ENCODE results near the gene KCNC2. TPM values are rescaled to one million over a fixed set of nuclear protein-coding genes. Genes with fewer than 3 reads are reported as not detected.

Gene KCNC2
- total RNA-seq: not detected

DNA sequence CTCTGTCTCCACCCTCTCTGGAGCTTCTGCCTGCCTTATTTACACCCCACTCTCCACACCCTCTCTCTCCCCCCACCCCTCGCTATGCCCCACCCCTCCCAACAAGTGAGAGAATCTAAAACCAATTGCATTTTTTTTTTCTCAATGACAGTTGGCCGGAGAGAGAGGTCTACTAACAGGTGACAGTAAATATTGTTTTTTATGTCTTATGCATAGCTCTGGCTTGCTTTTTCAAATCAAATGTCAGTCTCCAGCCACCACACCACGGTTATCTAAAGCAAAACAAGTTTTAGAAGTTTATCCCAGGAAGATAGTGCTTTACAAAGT lies at the start of gene KCNC2:
Gene KCNC2, minus strand, starts transcription at position 28 of the 327 bp plus-strand sequence.
- H3K4me1 ChIP-seq: no peaks in the 10 kb centered on the region
- no peak within 1 kb of the TSS for H3K4me3 ChIP-seq
- H3K27ac ChIP-seq: no peak within 1 kb of the TSS
- TF ChIP-seq, protein P1, sequence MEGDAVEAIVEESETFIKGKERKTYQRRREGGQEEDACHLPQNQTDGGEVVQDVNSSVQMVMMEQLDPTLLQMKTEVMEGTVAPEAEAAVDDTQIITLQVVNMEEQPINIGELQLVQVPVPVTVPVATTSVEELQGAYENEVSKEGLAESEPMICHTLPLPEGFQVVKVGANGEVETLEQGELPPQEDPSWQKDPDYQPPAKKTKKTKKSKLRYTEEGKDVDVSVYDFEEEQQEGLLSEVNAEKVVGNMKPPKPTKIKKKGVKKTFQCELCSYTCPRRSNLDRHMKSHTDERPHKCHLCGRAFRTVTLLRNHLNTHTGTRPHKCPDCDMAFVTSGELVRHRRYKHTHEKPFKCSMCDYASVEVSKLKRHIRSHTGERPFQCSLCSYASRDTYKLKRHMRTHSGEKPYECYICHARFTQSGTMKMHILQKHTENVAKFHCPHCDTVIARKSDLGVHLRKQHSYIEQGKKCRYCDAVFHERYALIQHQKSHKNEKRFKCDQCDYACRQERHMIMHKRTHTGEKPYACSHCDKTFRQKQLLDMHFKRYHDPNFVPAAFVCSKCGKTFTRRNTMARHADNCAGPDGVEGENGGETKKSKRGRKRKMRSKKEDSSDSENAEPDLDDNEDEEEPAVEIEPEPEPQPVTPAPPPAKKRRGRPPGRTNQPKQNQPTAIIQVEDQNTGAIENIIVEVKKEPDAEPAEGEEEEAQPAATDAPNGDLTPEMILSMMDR (IDR thresholded peaks at IDR 0.05): no peak
- H3K9me3 ChIP-seq: peaks cover 0 to 9% of the 10 kb centered on the region in 2 donors
- H3K36me3 ChIP-seq: no peaks in the 10 kb centered on the region
- peaks cover 16 to 22% of the 10 kb centered on the region in 2 donors for H3K27me3 ChIP-seq
- DNase-seq (ENCODE audit: low spot score): no peak

DNA sequence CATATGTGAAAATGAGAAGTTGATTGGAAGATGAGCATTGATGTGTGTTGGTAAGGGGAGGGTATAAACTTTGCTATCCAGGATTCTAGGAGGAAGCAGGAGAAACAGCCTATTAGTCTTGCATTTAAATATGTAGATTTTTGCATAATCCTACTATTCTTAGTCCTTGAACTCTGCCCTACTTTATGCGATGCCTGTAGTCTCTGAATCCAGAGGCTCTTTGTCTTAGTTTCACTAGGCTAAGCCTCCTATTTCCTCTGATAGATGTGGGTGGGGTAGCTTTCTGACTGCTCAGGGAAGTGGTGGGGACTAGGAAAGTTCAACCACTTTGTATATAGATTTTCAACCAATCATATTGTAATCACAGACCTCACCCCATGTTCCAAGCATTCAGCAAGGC lies 49.5 kb upstream of the KCNC2 start:
- no peak overlapping the region for H3K4me3 ChIP-seq
- no peak for DNase-seq (ENCODE audit: low spot score)
- H3K27ac ChIP-seq: no peak overlapping the region
- H3K36me3 ChIP-seq: no peaks in the 10 kb centered on the region
- no peaks in the 10 kb centered on the region for H3K9me3 ChIP-seq
- H3K4me1 ChIP-seq: no peaks in the 10 kb centered on the region
- H3K27me3 ChIP-seq: no peaks in the 10 kb centered on the region
- TF ChIP-seq, protein P1 (IDR thresholded peaks at IDR 0.05): no peak

DNA sequence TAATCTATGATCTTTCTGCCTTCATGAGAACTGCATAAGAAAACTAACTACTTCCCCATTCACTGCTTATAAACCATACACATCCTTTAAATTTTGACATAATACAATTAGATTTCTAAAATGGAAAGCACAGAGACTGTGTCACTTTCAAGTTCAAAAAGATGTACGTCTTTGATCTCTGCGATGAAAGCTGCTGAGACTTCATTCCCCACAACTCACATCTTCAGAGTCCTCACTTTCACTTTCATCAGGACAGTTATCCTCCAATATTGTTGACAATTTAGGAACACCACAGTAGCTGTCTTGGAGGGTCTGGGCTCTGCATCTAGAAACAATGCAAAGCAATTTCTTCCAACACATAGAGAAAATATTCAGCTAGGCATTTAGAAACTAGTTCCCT lies 47.9 kb upstream of the KCNC2 start:
- DNase-seq (ENCODE audit: low spot score): no peak
- H3K27me3 ChIP-seq: no peaks in the 10 kb centered on the region
- no peak overlapping the region for H3K27ac ChIP-seq
- TF ChIP-seq, protein P1 (IDR thresholded peaks at IDR 0.05): no peak
- H3K36me3 ChIP-seq: no peaks in the 10 kb centered on the region
- no peaks in the 10 kb centered on the region for H3K4me1 ChIP-seq
- no peak overlapping the region for H3K4me3 ChIP-seq
- H3K9me3 ChIP-seq: no peaks in the 10 kb centered on the region

DNA sequence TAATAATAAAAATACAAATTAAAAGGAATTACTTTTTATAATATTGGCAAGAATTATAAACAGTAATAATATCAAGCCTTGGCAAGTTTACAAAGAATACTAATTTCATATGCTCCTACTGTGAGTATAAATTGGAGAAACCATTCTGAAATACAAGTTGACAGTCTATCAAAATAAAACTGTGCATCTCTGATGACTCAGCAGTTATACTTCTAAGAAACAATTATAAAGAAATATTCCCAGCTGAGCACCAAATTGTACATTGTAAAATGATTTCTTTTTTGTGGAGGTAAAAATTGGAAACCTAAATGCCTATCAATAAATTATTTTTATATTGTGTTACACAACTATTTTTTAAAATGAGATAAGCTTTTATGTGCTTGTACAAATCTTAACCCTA lies 35.5 kb upstream of the KCNC2 start:
- H3K27ac ChIP-seq: no peak overlapping the region
- H3K27me3 ChIP-seq: no peaks in the 10 kb centered on the region
- no peak for DNase-seq (ENCODE audit: low spot score)
- TF ChIP-seq, protein P1 (IDR thresholded peaks at IDR 0.05): no peak
- H3K36me3 ChIP-seq: no peaks in the 10 kb centered on the region
- H3K4me3 ChIP-seq: no peak overlapping the region
- H3K4me1 ChIP-seq: no peaks in the 10 kb centered on the region
- H3K9me3 ChIP-seq: peaks cover 0 to 6% of the 10 kb centered on the region in 2 donors

DNA sequence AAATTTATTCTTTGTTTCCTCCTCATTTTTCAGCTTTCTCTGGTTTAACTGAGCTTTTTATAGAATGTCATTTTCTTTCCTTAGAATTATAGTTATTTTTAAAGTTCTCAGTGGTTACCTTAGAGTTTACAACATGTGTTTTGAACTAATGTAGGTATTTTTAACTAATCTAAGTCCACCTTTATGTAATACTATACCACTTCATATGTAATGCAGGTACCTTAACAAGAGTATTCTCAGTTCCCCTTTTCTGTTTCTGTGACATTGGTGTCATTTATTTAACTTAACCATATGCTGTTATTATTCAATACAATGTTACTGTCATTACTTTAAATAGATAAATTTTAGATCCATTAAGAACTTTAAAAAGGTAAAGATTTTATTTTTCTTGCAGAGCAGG lies 30.3 kb upstream of the KCNC2 start:
- Histone ChIP-seq H3K4me3 (no peak overlapping the region), H3K36me3 (no peaks in the 10 kb centered on the region), H3K27ac (no peak overlapping the region), H3K4me1 (no peaks in the 10 kb centered on the region), H3K27me3 (no peaks in the 10 kb centered on the region), H3K9me3 (peaks cover 0 to 12% of the 10 kb centered on the region in 2 donors)
- DNase-seq (ENCODE audit: low spot score): no peak
- TF ChIP-seq, protein P1 (IDR thresholded peaks at IDR 0.05): no peak

DNA sequence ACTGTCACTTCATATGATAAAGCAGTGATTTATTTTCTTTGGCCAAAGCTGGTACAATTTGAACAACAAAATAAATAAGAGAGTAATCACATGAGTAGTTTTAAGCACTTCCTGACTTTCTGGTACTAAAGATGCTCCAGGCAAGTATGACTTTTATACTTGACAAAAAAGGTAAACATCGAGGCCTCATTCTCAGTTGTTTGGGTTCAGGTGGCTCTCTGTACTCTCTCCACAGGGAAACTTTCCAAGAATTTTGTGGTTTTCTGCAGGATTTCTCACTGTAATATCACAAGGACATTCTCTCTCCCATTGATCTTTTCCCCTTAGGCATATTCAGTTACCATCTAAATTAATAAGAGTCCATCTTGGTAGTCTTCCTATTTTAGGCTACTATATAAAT lies 26.6 kb upstream of the KCNC2 start:
- no peak overlapping the region for H3K4me3 ChIP-seq
- TF ChIP-seq, protein P1 (IDR thresholded peaks at IDR 0.05): no peak
- no peak overlapping the region for H3K27ac ChIP-seq
- DNase-seq (ENCODE audit: low spot score): no peak
- H3K27me3 ChIP-seq: no peaks in the 10 kb centered on the region
- peaks cover 0 to 18% of the 10 kb centered on the region in 2 donors for H3K9me3 ChIP-seq
- no peaks in the 10 kb centered on the region for H3K4me1 ChIP-seq
- no peaks in the 10 kb centered on the region for H3K36me3 ChIP-seq
